ENCODE data around the gene MRM3.

- TF ChIP-seq POLR2A (IDR thresholded peaks at IDR 0.05) (no peak), CTCF (IDR thresholded peaks at IDR 0.05) (no peak)
These were observed 22.2 kb upstream of the MRM3 start for GRCh38 chr17:759964-760363.
